Lung (tissue), 12 donors: ENCODE measurements around the gene FAM193A. TPM values are rescaled to one million over a fixed set of nuclear protein-coding genes. Genes with fewer than 3 reads are reported as not detected.

ENCODE experiments used
- ATAC-seq: fragments of 200-7000 bp; cut with Tn5 transposase; one replicate; pipeline ENCODE4 v1.9.1; 2020; ENCODE audit warnings: moderate number of reproducible peaks; ENCODE audit not compliant: insufficient read depth, low FRiP score
- DNase-seq, 3 donors: peaks; one replicate each; pipeline ENCODE4 v3.0.0-alpha.2; 2013 to 2017
- H3K27ac ChIP-seq, 2 donors: one replicate each; pipeline ENCODE4 v1.5.1; 2013; ENCODE audit warnings: mild to moderate bottlenecking in 2 of 2, moderate library complexity in 2 of 2, control low read depth in 1 of 2, inconsistent platforms in 1 of 2, low read depth in 1 of 2, low read length in 1 of 2
- H3K27me3 ChIP-seq, 3 donors: one replicate each; pipeline ENCODE4 v1.5.1; 2013; ENCODE audit warnings: low read length in 2 of 3; ENCODE audit not compliant: control insufficient read depth in 3 of 3, insufficient read depth in 3 of 3
- H3K36me3 ChIP-seq, 4 donors: one replicate each; pipeline ENCODE4 v1.5.1; 2013; ENCODE audit warnings: low read length in 4 of 4, mild to moderate bottlenecking in 1 of 4, moderate library complexity in 1 of 4; ENCODE audit not compliant: control insufficient read depth in 4 of 4, insufficient read depth in 4 of 4
- H3K4me1 ChIP-seq, 5 donors: one replicate each; pipeline ENCODE4 v1.5.1; 2013; ENCODE audit warnings: low read length in 5 of 5, mild to moderate bottlenecking in 2 of 5, moderate library complexity in 1 of 5; ENCODE audit not compliant: control insufficient read depth in 5 of 5, insufficient read depth in 5 of 5
- H3K4me3 ChIP-seq: one replicate; pipeline ENCODE4 v1.5.1; 2013; ENCODE audit warnings: mild to moderate bottlenecking, control low read depth, moderate library complexity
- H3K9ac ChIP-seq, 2 donors: one replicate each; pipeline ENCODE4 v1.5.1; 2013; ENCODE audit warnings: low read length in 2 of 2, control low read depth in 1 of 2; ENCODE audit not compliant: insufficient read depth in 1 of 2
- H3K9me3 ChIP-seq, 4 donors: one replicate each; pipeline ENCODE4 v1.5.1; 2013; ENCODE audit warnings: low read length in 3 of 4, mild to moderate bottlenecking in 1 of 4, moderate library complexity in 1 of 4; ENCODE audit not compliant: control insufficient read depth in 4 of 4, insufficient read depth in 3 of 4
- CTCF ChIP-seq: IDR thresholded peaks from 2 replicates; pipeline ENCODE4 v1.5.1; 2012; ENCODE audit warnings: mild to moderate bottlenecking; ENCODE audit errors: control extremely low read depth, extremely low read depth
- WGBS, 2 donors: extraction: QIAGEN DNeasy Blood & Tissue Kit; methylation state at CpG; one replicate each; pipeline ENCODE4 v1.1.7; 2013; 5-methylcytosine and 5-hydroxymethylcytosine counted together
- polyA plus RNA-seq, 2 donors: library from polyadenylated mRNA; stranded (reverse); fragments of 200-250 nt; gene quantifications; one replicate each; pipeline ENCODE4 v1.2.1, GENCODE V29; 2013
- total RNA-seq, 2 donors: library from RNA; depleted of rRNA in 1 of 2; stranded (reverse); fragments of >200 nt in 1 of 2; gene quantifications; one replicate each; pipeline ENCODE4 v1.2.1, GENCODE V29; 2014 to 2021
- donor health status: control.
- donor health status: control.
- donor health status: Bipolar disorder and iron deficiency.
- donor health status: healthy.
- donor health status: DM: yes; HTN: yes; CAD: no.

The FAM193A gene
- total and polyA plus RNA-seq, 4 donors: 9.7 to 33.2 (median 17.5) TPM

DNA sequence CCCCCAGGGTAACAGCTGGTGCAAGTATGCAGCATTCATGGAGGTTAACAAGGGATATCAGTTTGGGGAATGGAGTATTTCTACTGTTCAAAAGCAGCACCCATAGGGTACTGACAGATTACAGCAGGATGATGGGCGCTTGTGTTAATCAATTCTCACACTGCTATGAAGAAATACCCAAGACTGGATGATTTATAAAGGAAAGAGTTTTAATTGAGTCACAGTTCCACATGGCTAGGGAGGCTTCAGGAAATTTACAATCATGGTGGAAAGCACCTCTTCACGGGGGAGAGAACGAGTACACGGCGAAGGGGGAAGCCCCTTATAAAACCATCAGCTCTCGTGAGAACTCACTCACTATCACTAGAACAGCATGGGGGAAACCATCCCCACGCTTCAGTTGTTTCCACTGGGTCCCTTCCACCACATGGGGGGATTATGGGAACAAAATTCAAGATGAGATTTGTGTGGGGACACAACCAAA, 155.5 kb downstream of the FAM193A start:
- DNase-seq (no peak), ATAC-seq (no peak)
- Histone ChIP-seq H3K4me3 (no peak overlapping the region), H3K4me1 (no peaks in the 10 kb centered on the region), H3K9me3 (no peaks in the 10 kb centered on the region), H3K36me3 (peaks cover 34 to 54% (median 49%) of the 10 kb centered on the region in 4 donors), H3K9ac (no peak overlapping the region), H3K27ac (no peak overlapping the region), H3K27me3 (no peaks in the 10 kb centered on the region)
- WGBS, 2 donors: 88 to 92% methylated on average over 7 of the region's 7 CpGs
- no peak for TF ChIP-seq CTCF

DNA sequence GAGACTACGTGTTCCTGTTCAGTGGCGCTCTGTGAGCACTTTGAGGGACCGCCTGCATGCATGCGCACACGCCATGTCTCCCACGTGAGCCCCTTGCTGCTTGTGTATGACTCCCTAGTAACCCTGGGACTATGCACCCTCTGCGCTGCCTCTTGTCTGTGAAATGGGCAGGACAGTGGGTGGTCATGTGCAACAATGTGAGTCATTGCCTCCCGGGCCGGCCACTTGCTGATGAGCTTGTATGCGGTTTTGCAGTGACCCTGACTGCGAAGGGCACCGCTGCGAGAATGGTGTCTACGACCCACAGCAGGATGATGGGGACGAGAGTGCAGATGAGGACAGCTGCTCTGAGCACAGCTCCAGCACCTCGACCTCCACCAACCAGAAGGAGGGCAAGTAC, 158.2 kb downstream of the FAM193A start:
- TF ChIP-seq CTCF: no peak
- H3K9ac ChIP-seq: no peak overlapping the region
- H3K36me3 ChIP-seq: peaks cover 39 to 60% (median 54%) of the 10 kb centered on the region in 4 donors
- H3K4me1 ChIP-seq: no peaks in the 10 kb centered on the region
- no peak for ATAC-seq
- no peaks in the 10 kb centered on the region for H3K27me3 ChIP-seq
- no peak overlapping the region for H3K27ac ChIP-seq
- WGBS, 2 donors: 95 to 96% methylated on average over 16 of the region's 16 CpGs
- no peak for DNase-seq
- no peak overlapping the region for H3K4me3 ChIP-seq
- H3K9me3 ChIP-seq: no peaks in the 10 kb centered on the region

- 92 to 96% methylated on average over 5 of the region's 5 CpGs for WGBS, 2 donors
- Histone ChIP-seq H3K9ac (no peak overlapping the region), H3K4me3 (no peak overlapping the region), H3K27me3 (no peaks in the 10 kb centered on the region), H3K36me3 (peaks cover 46 to 66% (median 52%) of the 10 kb centered on the region in 4 donors), H3K27ac (no peak overlapping the region), H3K9me3 (no peaks in the 10 kb centered on the region), H3K4me1 (no peaks in the 10 kb centered on the region)
- DNase-seq (no peak), ATAC-seq (no peak)
- TF ChIP-seq CTCF: no peak
These were observed 159.1 kb downstream of the FAM193A start for GRCh38 chr4:2695346-2696060.
